SK-N-SH treated with all-trans-retinoic acid at 6 μM for 48 hours (cell line): ENCODE results near the gene GBGT1.

Source experiments
- ATAC-seq: fragments of 200-7000 bp; cut with Tn5 transposase; 3 replicates; pipeline ENCODE4 v1.9.1; 2020; ENCODE audit warnings: mild to moderate bottlenecking, moderate library complexity
- ARNTL ChIP-seq: fragments of 450-650 bp; formaldehyde crosslinking; IDR thresholded peaks from 2 replicates; pipeline ENCODE4 v1.5.0; 2020; ENCODE audit warnings: low read depth, mild to moderate bottlenecking, moderate library complexity, borderline replicate concordance
- BACH2 ChIP-seq: fragments of 250-450 bp; sonication (Bioruptor Pico); IDR thresholded peaks from 2 replicates; pipeline ENCODE4 v1.9.0; 2021; ENCODE audit warnings: mild to moderate bottlenecking, borderline replicate concordance
- CREB5 ChIP-seq: fragments of 250-450 bp; sonication (Bioruptor Pico); IDR thresholded peaks from 2 replicates; pipeline ENCODE4 v1.5.1; 2020; ENCODE audit warnings: low read depth, mild to moderate bottlenecking, moderate library complexity
- CSDC2 ChIP-seq: fragments of 250-450 bp; sonication (Bioruptor Pico); IDR thresholded peaks from 2 replicates; pipeline ENCODE4 v1.5.0; 2020; ENCODE audit warnings: mild to moderate bottlenecking, moderate library complexity
- ESRRG ChIP-seq: fragments of 250-450 bp; sonication (Bioruptor Pico); IDR thresholded peaks from 2 replicates; pipeline ENCODE4 v1.6.1; 2021; ENCODE audit warnings: mild to moderate bottlenecking
- GLIS3 ChIP-seq: fragments of 250-450 bp; sonication (Bioruptor Pico); IDR thresholded peaks from 2 replicates; pipeline ENCODE4 v1.5.0; 2020; ENCODE audit warnings: mild to moderate bottlenecking, moderate library complexity
- OSR1 ChIP-seq: fragments of 250-450 bp; sonication (Bioruptor Pico); IDR thresholded peaks from 2 replicates; pipeline ENCODE4 v1.8.0; 2022; ENCODE audit warnings: moderate library complexity, mild to moderate bottlenecking, inconsistent platforms
- PPARA ChIP-seq: fragments of 250-450 bp; sonication (Bioruptor Pico); IDR thresholded peaks from 2 replicates; pipeline ENCODE4 v1.5.0; 2020; ENCODE audit warnings: mild to moderate bottlenecking, borderline replicate concordance
- RARB ChIP-seq: fragments of 250-450 bp; sonication (Bioruptor Pico); IDR thresholded peaks from 2 replicates; pipeline ENCODE4 v1.8.0; 2021; ENCODE audit warnings: mild to moderate bottlenecking, moderate library complexity
- SNAI2 ChIP-seq: fragments of 250-450 bp; sonication (Bioruptor Pico); IDR thresholded peaks from 2 replicates; pipeline ENCODE4 v1.5.0; 2020; ENCODE audit warnings: mild to moderate bottlenecking, moderate library complexity
- TCF4 ChIP-seq: fragments of 250-450 bp; sonication (Bioruptor Pico); IDR thresholded peaks from 2 replicates; pipeline ENCODE4 v1.8.0; 2021; ENCODE audit warnings: mild to moderate bottlenecking, moderate library complexity, borderline replicate concordance
- TOX ChIP-seq: fragments of 250-450 bp; sonication (Bioruptor Pico); IDR thresholded peaks from 2 replicates; pipeline ENCODE4 v1.8.0; 2021; ENCODE audit warnings: mild to moderate bottlenecking, moderate library complexity, borderline replicate concordance
- TSHZ2 ChIP-seq: fragments of 250-450 bp; sonication (Bioruptor Pico); IDR thresholded peaks from 2 replicates; pipeline ENCODE4 v1.5.0; 2020; ENCODE audit warnings: mild to moderate bottlenecking, moderate library complexity
- ZC3H10 ChIP-seq: fragments of 250-450 bp; sonication (Bioruptor Pico); IDR thresholded peaks from 2 replicates; pipeline ENCODE4 v1.5.1; 2021; ENCODE audit warnings: mild to moderate bottlenecking, moderate library complexity
- ZFP3 ChIP-seq: fragments of 250-450 bp; sonication (Bioruptor Pico); IDR thresholded peaks from 2 replicates; pipeline ENCODE4 v1.5.0; 2020; ENCODE audit warnings: mild to moderate bottlenecking, moderate library complexity
- ZFP30 ChIP-seq: fragments of 450-650 bp; formaldehyde crosslinking; IDR thresholded peaks from 2 replicates; pipeline ENCODE4 v1.5.0; 2022; ENCODE audit warnings: mild to moderate bottlenecking, moderate library complexity
- ZNF565 ChIP-seq: fragments of 450-650 bp; formaldehyde crosslinking; conservative IDR thresholded peaks from 2 replicates; pipeline ENCODE4 v1.5.0; 2020; ENCODE audit warnings: low read depth, mild to moderate bottlenecking, moderate library complexity
- ZNF70 ChIP-seq: fragments of 450-650 bp; formaldehyde crosslinking; IDR thresholded peaks from 2 replicates; pipeline ENCODE4 v1.5.0; 2020; ENCODE audit warnings: mild to moderate bottlenecking, moderate library complexity
- ZNF8 ChIP-seq: fragments of 450-650 bp; formaldehyde crosslinking; IDR thresholded peaks from 2 replicates; pipeline ENCODE4 v1.5.0; 2020; ENCODE audit warnings: mild to moderate bottlenecking, moderate library complexity
- TF ChIP-seq, protein P1 (sequence below): fragments of 250-450 bp; sonication (Bioruptor Pico); IDR thresholded peaks from 2 replicates; pipeline ENCODE4 v1.5.1; 2021; ENCODE audit warnings: mild to moderate bottlenecking, moderate library complexity
- TF ChIP-seq, protein P2 (sequence below): fragments of 250-450 bp; sonication (Bioruptor Pico); IDR thresholded peaks from 2 replicates; pipeline ENCODE4 v1.8.0; 2021; ENCODE audit warnings: low read depth, mild to moderate bottlenecking, moderate library complexity, borderline replicate concordance
- TF ChIP-seq, protein P3 (sequence below): fragments of 250-450 bp; sonication (Bioruptor Pico); IDR thresholded peaks from 2 replicates; pipeline ENCODE4 v1.8.0; 2020; ENCODE audit warnings: mild to moderate bottlenecking, moderate library complexity, borderline replicate concordance

GBGT1 gene

DNA sequence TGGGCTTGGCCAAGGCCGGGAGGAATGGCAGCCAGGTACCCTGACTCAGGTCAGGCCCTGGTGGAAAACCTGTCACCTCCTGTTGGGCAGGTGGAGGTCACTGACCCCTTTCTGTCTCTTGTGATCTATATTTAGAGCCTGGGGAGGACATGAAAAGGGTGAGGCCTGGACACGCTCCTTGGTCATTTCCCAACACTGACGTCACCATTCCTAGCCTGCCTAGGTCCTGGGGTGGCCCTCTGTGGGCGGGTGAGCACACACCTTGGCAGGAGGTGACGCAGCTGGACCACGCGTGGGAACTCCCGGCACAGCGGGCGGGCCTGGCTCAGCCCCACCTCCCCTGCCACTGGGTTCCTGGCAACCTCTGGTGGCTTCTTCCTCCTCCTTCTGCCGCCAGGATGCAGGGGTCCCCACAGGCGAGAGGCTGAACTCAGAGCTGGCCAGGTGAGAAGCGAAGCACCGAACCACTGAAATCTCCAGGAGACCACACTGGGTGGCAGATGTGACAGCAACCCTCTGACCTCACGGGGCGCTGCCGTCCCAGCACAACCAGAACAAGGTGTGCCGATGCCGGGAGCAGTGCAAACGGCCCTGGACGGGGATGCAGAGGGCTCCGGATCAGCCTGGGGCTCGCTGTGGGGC lies 36.3 kb downstream of the GBGT1 start:
- no peak for ATAC-seq
- TF ChIP-seq RARB (CRISPR knock-in tag) (no peak), ZFP30 (CRISPR knock-in tag) (no peak), ZNF565 (CRISPR knock-in tag) (no peak), ZNF70 (CRISPR knock-in tag) (no peak), TOX (no peak), BACH2 (no peak), SNAI2 (CRISPR knock-in tag) (no peak), OSR1 (no peak), CSDC2 (CRISPR knock-in tag) (no peak), ESRRG (CRISPR knock-in tag) (no peak), ZNF8 (CRISPR knock-in tag) (no peak), CREB5 (no peak), GLIS3 (CRISPR knock-in tag) (no peak), TCF4 (CRISPR knock-in tag) (no peak), ZC3H10 (CRISPR knock-in tag) (no peak), PPARA (CRISPR knock-in tag) (no peak), ZFP3 (CRISPR knock-in tag) (no peak)
- TF ChIP-seq, protein P1, sequence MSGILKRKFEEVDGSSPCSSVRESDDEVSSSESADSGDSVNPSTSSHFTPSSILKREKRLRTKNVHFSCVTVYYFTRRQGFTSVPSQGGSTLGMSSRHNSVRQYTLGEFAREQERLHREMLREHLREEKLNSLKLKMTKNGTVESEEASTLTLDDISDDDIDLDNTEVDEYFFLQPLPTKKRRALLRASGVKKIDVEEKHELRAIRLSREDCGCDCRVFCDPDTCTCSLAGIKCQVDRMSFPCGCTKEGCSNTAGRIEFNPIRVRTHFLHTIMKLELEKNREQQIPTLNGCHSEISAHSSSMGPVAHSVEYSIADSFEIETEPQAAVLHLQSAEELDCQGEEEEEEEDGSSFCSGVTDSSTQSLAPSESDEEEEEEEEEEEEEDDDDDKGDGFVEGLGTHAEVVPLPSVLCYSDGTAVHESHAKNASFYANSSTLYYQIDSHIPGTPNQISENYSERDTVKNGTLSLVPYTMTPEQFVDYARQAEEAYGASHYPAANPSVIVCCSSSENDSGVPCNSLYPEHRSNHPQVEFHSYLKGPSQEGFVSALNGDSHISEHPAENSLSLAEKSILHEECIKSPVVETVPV (CRISPR knock-in tag), result no peak
- TF ChIP-seq, protein P2, sequence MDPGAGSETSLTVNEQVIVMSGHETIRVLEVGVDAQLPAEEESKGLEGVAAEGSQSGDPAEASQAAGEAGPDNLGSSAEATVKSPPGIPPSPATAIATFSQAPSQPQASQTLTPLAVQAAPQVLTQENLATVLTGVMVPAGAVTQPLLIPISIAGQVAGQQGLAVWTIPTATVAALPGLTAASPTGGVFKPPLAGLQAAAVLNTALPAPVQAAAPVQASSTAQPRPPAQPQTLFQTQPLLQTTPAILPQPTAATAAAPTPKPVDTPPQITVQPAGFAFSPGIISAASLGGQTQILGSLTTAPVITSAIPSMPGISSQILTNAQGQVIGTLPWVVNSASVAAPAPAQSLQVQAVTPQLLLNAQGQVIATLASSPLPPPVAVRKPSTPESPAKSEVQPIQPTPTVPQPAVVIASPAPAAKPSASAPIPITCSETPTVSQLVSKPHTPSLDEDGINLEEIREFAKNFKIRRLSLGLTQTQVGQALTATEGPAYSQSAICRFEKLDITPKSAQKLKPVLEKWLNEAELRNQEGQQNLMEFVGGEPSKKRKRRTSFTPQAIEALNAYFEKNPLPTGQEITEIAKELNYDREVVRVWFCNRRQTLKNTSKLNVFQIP (CRISPR knock-in tag), result no peak
- TF ChIP-seq, protein P3, sequence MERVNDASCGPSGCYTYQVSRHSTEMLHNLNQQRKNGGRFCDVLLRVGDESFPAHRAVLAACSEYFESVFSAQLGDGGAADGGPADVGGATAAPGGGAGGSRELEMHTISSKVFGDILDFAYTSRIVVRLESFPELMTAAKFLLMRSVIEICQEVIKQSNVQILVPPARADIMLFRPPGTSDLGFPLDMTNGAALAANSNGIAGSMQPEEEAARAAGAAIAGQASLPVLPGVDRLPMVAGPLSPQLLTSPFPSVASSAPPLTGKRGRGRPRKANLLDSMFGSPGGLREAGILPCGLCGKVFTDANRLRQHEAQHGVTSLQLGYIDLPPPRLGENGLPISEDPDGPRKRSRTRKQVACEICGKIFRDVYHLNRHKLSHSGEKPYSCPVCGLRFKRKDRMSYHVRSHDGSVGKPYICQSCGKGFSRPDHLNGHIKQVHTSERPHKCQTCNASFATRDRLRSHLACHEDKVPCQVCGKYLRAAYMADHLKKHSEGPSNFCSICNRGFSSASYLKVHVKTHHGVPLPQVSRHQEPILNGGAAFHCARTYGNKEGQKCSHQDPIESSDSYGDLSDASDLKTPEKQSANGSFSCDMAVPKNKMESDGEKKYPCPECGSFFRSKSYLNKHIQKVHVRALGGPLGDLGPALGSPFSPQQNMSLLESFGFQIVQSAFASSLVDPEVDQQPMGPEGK (CRISPR knock-in tag), result no peak

GRCh38 chr9:133126697-133127339 lies 36.9 kb downstream of the GBGT1 start:
- TF ChIP-seq CREB5, result no peak
- TF ChIP-seq CSDC2 (CRISPR knock-in tag), result no peak
- TF ChIP-seq ZFP3 (CRISPR knock-in tag), result no peak
- no peak for TF ChIP-seq TSHZ2 (CRISPR knock-in tag)
- TF ChIP-seq, protein P3 (CRISPR knock-in tag), result no peak
- no peak for TF ChIP-seq ZC3H10 (CRISPR knock-in tag)
- no peak for TF ChIP-seq ZNF8 (CRISPR knock-in tag)
- no peak for TF ChIP-seq SNAI2 (CRISPR knock-in tag)
- no peak for TF ChIP-seq ARNTL (CRISPR knock-in tag)
- no peak for TF ChIP-seq TOX
- TF ChIP-seq ZNF70 (CRISPR knock-in tag), result no peak
- no peak for TF ChIP-seq ZNF565 (CRISPR knock-in tag)
- TF ChIP-seq BACH2, result no peak
- no peak for TF ChIP-seq PPARA (CRISPR knock-in tag)
- TF ChIP-seq TCF4 (CRISPR knock-in tag), result no peak
- TF ChIP-seq ESRRG (CRISPR knock-in tag), result no peak
- TF ChIP-seq, protein P1 (CRISPR knock-in tag), result no peak
- no peak for TF ChIP-seq ZFP30 (CRISPR knock-in tag)
- no peak for TF ChIP-seq GLIS3 (CRISPR knock-in tag)
- ATAC-seq, result no peak
